Breast epithelium (tissue), 3 donors: ENCODE results near the gene BCAS3.

Experiments used
- CTCF ChIP-seq, 3 donors: fragments of 450-650 bp; IDR thresholded peaks; one replicate each; pipeline ENCODE4 v1.5.1; 2016 to 2017; ENCODE audit warnings: antibody characterized with exemption in 3 of 3, mild to moderate bottlenecking in 3 of 3, moderate library complexity in 3 of 3
- POLR2AphosphoS5 ChIP-seq, 3 donors: sonication (generic); formaldehyde crosslinking; IDR thresholded peaks; one replicate each; pipeline ENCODE4 v1.6.1; 2017; ENCODE audit warnings: antibody characterized with exemption in 3 of 3

- TF ChIP-seq CTCF (IDR thresholded peaks at IDR 0.05) (no peak), POLR2AphosphoS5 (IDR thresholded peaks at IDR 0.05) (no peak)
Measured at GRCh38 chr17:61076621-61077031, 399.0 kb downstream of the BCAS3 start.
